Measurements from ENCODE around the gene EZR. TPM values are rescaled to one million over a fixed set of nuclear protein-coding genes. Genes with fewer than 3 reads are reported as not detected.
A peak's percentile ranks its signal among the peaks of the same experiment; 100 is the strongest.

The EZR gene
- total and polyA plus RNA-seq, 8 donors, result 69.5 to 317 (median 218) TPM

GRCh38 chr6:158856261-158856660 lies 37.1 kb upstream of the EZR start:
- intact Hi-C loops (cut with DNase I; ENCODE audit: low total_unique reads), result no loop called here
- Histone ChIP-seq H3K27me3 (no peaks in the 10 kb centered on the region), H3K4me3 (no peak overlapping the region), H3K9me3 (no peaks in the 10 kb centered on the region), H3K4me1 (peaks cover 19 to 66% (median 41%) of the 10 kb centered on the region in 4 donors), H3K36me3 (no peaks in the 10 kb centered on the region), H3K27ac (peak overlapping the region; percentile 6 to 93 (median 80))
- TF ChIP-seq POLR2A (IDR thresholded peaks at IDR 0.05) (no peak), EP300 (IDR thresholded peaks at IDR 0.05) (no peak), POLR2AphosphoS5 (IDR thresholded peaks at IDR 0.05) (no peak)
- TF ChIP-seq, protein P1, sequence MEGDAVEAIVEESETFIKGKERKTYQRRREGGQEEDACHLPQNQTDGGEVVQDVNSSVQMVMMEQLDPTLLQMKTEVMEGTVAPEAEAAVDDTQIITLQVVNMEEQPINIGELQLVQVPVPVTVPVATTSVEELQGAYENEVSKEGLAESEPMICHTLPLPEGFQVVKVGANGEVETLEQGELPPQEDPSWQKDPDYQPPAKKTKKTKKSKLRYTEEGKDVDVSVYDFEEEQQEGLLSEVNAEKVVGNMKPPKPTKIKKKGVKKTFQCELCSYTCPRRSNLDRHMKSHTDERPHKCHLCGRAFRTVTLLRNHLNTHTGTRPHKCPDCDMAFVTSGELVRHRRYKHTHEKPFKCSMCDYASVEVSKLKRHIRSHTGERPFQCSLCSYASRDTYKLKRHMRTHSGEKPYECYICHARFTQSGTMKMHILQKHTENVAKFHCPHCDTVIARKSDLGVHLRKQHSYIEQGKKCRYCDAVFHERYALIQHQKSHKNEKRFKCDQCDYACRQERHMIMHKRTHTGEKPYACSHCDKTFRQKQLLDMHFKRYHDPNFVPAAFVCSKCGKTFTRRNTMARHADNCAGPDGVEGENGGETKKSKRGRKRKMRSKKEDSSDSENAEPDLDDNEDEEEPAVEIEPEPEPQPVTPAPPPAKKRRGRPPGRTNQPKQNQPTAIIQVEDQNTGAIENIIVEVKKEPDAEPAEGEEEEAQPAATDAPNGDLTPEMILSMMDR (IDR thresholded peaks at IDR 0.05), result no peak
- WGBS, 5 donors, result 24 to 64% (median 45%) methylated on average over 4 of the region's 4 CpGs
- DNase-seq, result peak; percentile 52 to 59

DNA sequence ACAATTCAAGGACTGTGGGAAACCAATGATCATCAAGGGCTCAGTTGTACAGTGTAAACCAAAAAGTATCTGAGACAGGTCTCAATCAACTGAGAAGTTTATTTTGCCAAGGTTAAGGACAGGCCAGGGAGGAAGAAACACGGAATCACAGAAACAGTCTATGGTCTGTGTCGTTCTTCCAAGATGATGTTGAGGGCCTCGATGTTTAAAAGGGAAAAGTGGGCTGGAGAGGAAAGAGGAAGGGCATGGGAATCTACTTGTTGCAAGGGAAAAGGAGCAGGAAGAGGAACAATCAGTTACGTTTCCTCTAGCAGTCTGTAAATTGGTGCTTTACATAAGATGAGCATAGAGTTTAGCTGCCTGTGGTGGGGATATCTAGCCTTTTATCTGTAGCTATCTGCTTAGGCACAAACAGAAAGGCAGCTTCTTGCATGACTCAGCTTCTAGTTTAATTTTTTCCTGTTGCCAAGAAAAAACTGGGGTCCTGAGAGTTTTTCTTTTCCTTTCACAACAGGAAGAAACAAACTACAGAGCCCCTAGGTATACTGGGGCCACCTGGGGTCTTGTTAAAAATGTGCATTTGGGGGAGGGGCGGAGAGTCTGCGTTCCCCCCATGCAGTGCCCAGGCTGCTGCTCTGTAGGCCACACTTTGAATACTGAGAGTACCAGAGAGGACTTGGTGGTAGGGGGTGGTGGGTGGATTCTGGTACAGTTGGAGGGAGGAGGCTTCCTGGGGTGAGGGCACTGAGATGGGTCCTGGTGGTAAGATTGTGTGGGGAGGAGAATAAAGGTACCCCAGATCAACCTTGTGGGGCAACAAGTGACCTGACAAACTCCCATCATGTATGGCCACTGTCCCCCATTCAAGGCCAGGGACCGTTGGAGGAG lies 35.3 kb upstream of the EZR start:
- peak overlapping the region; percentile 80 to 93 (median 87) for H3K27ac ChIP-seq
- no peaks in the 10 kb centered on the region for H3K27me3 ChIP-seq
- intact Hi-C loops (cut with DNase I; ENCODE audit: low total_unique reads), result no loop called here
- peak in 1 of 2 donors; percentile 36 for DNase-seq
- H3K4me3 ChIP-seq, result no peak overlapping the region
- 63 to 75% (median 70%) methylated on average over 7 of the region's 7 CpGs for WGBS, 5 donors
- H3K36me3 ChIP-seq, result no peaks in the 10 kb centered on the region
- H3K4me1 ChIP-seq, result peaks cover 19 to 72% (median 48%) of the 10 kb centered on the region in 4 donors
- TF ChIP-seq POLR2AphosphoS5 (IDR thresholded peaks at IDR 0.05), result no peak
- TF ChIP-seq, protein P1 (IDR thresholded peaks at IDR 0.05), result no peak
- TF ChIP-seq EP300 (IDR thresholded peaks at IDR 0.05), result no peak
- no peak for TF ChIP-seq POLR2A (IDR thresholded peaks at IDR 0.05)
- H3K9me3 ChIP-seq, result no peaks in the 10 kb centered on the region

DNA sequence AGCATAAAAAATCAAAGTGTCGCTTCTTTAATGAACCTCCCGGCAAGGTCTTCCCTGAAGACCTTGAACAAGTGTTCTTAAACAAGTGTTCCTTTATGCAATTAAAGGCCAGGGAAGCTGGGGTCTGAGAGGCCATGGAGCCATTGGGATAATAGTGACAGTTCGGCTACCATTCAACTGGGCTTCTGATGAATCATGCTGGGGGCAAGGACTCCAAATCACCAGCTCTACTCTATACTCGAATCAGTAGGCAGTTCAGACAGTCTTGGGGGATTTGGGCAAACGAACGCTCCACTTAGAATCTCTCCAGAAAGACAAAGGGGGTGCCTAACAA lies 34.7 kb upstream of the EZR start:
- peaks cover 19 to 74% (median 51%) of the 10 kb centered on the region in 4 donors for H3K4me1 ChIP-seq
- TF ChIP-seq EP300 (IDR thresholded peaks at IDR 0.05) (no peak), POLR2A (IDR thresholded peaks at IDR 0.05) (no peak), POLR2AphosphoS5 (IDR thresholded peaks at IDR 0.05) (no peak)
- TF ChIP-seq, protein P1 (IDR thresholded peaks at IDR 0.05), result no peak
- no peaks in the 10 kb centered on the region for H3K27me3 ChIP-seq
- no peak overlapping the region for H3K4me3 ChIP-seq
- peak overlapping the region; percentile 80 to 93 (median 87) for H3K27ac ChIP-seq
- intact Hi-C loops (cut with DNase I; ENCODE audit: low total_unique reads), result no loop called here
- no peak for DNase-seq
- no peaks in the 10 kb centered on the region for H3K9me3 ChIP-seq
- no peaks in the 10 kb centered on the region for H3K36me3 ChIP-seq
- 61 to 72% (median 64%) methylated on average over 5 to 6 of the region's 6 CpGs for WGBS, 5 donors

DNA sequence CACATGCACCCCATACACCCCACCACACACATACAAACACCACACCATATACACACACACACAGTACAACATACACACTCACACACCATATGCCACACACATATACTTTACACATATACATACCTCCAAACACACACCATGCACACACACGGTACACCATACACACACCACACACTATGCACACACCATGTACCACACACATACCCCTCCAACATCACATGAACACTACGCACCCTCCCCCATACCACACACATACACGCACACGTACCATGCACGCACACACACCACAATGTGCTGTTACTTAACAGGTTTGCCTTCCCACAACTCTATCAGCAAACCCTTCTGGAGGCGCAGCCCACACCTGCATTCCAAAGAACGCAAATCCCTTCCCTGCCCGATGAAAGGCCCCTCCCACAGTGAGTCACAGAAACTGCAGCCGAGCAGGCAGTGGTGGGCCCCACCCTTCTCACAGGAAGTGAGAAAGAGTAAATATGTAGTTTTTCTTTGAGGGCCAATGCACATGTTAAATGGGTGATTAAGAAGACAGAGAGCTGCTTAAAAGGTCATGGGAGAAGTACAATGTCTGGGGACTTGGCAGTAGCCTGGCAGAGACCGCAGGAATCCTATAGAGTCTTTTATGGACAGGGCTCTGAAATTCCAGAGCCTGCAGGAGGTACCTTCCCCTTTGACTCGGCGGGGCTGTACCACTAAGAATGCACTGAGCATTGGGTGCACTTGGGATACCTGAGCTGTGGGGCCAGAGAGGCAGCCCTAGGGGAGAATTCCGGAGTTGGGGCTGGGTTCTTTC lies 34.1 kb upstream of the EZR start:
- intact Hi-C loops (cut with DNase I; ENCODE audit: low total_unique reads), result no loop called here
- DNase-seq, result peak; percentile 93 to 97
- Histone ChIP-seq H3K4me1 (peaks cover 19 to 74% (median 51%) of the 10 kb centered on the region in 4 donors), H3K27ac (peak overlapping the region; percentile 80 to 93 (median 87)), H3K9me3 (no peaks in the 10 kb centered on the region), H3K36me3 (no peaks in the 10 kb centered on the region), H3K4me3 (no peak overlapping the region), H3K27me3 (no peaks in the 10 kb centered on the region)
- 18 to 38% (median 25%) methylated on average over 13 of the region's 13 CpGs for WGBS, 5 donors
- TF ChIP-seq POLR2A (IDR thresholded peaks at IDR 0.05) (peak in 3 of 4 donors; percentile 23 to 90 (median 72)), EP300 (IDR thresholded peaks at IDR 0.05) (no peak), POLR2AphosphoS5 (IDR thresholded peaks at IDR 0.05) (peak in 2 of 3 donors; percentile 93 to 94)
- TF ChIP-seq, protein P1 (IDR thresholded peaks at IDR 0.05), result no peak
